SK-N-SH (cell line): ENCODE data around the gene DDX52.

Source experiments
- CHD2 ChIP-seq: fragments of 150-350 bp; IDR thresholded peaks from 2 replicates; pipeline ENCODE4 v1.6.1; 2018; ENCODE audit warnings: low read length; ENCODE audit not compliant: partially characterized antibody
- CTCF ChIP-seq: fragments of 200-600 bp; sonication (generic); IDR thresholded peaks from 2 replicates; pipeline ENCODE4 v1.6.1; 2017; ENCODE audit warnings: antibody characterized with exemption, mild to moderate bottlenecking, moderate library complexity
- EZH2phosphoT487 ChIP-seq: fragments of 200-600 bp; sonication (generic); IDR thresholded peaks from 2 replicates; pipeline ENCODE4 v1.6.1; 2017; ENCODE audit warnings: low read depth, mixed run types, mild to moderate bottlenecking, antibody characterized with exemption, moderate library complexity, borderline replicate concordance
- MAX ChIP-seq: IDR thresholded peaks from 2 replicates; pipeline ENCODE4 v1.4.0; 2012; ENCODE audit warnings: low read depth
- POLR2AphosphoS5 ChIP-seq: IDR thresholded peaks from 2 replicates; pipeline ENCODE4 v1.6.1; 2012; ENCODE audit warnings: low read depth, low read length
- TAF1 ChIP-seq: IDR thresholded peaks from 2 replicates; pipeline ENCODE4 v1.6.1; 2012; ENCODE audit warnings: low read depth, mild to moderate bottlenecking, low read length, moderate library complexity, borderline replicate concordance

GRCh38 chr17:37642681-37643080 lies 565 bp downstream of the DDX52 start:
- no peak for TF ChIP-seq MAX
- no peak for TF ChIP-seq CTCF
- no peak for TF ChIP-seq TAF1
- no peak for TF ChIP-seq EZH2phosphoT487
- TF ChIP-seq POLR2AphosphoS5 = no peak
- no peak for TF ChIP-seq CHD2
